Activated CD4-positive, alpha-beta T cell treated with anti-CD3 and anti-CD28 coated beads, Interleukin-2, amount 10 ng/mL, durations not matched to agents 7 days and 5 days (primary cell): ENCODE data around the gene UTP15. TPM values are rescaled to one million over a fixed set of nuclear protein-coding genes. Genes with fewer than 3 reads are reported as not detected.

Experiments used
- CTCF ChIA-PET: fragments of 350-600 bp; sonication (Branson Sonifier 250); formaldehyde crosslinking; loops from one replicate; lab custom pipeline; 2021; ENCODE audit warnings: antibody characterized with exemption; lab: Charles Lee
- POLR2A ChIA-PET: fragments of 350-600 bp; sonication (Branson Sonifier 250); formaldehyde crosslinking; loops from one replicate; lab custom pipeline; 2021; ENCODE audit warnings: antibody characterized with exemption; lab: Charles Lee
- DNase-seq: peaks from one replicate; pipeline ENCODE4 v3.0.0-alpha.2; 2020
- H3K27ac Mint-ChIP-seq: one replicate; pipeline ENCODE4 v1.8.0; 2021; ENCODE audit warnings: mild to moderate bottlenecking, moderate library complexity, mixed read lengths
- H3K27me3 Mint-ChIP-seq: one replicate; pipeline ENCODE4 v1.8.0; 2021; ENCODE audit warnings: mixed read lengths
- H3K36me3 Mint-ChIP-seq: one replicate; pipeline ENCODE4 v1.8.0; 2021; ENCODE audit warnings: low read depth, mixed read lengths
- H3K4me1 Mint-ChIP-seq: one replicate; pipeline ENCODE4 v1.8.0; 2021; ENCODE audit warnings: mixed read lengths
- H3K4me3 Mint-ChIP-seq: one replicate; pipeline ENCODE4 v1.8.0; 2021; ENCODE audit warnings: mild to moderate bottlenecking, moderate library complexity, mixed read lengths
- H3K9me3 Mint-ChIP-seq: one replicate; pipeline ENCODE4 v1.8.0; 2021; ENCODE audit warnings: mixed read lengths
- total RNA-seq, 2 experiments: library from RNA; stranded (reverse); gene quantifications; one replicate each; pipeline ENCODE4 v1.2.3, GENCODE V29; 2021

UTP15 gene
- total RNA-seq, 2 experiments from 2014 or later: 21.2 to 23.7 TPM

DNA sequence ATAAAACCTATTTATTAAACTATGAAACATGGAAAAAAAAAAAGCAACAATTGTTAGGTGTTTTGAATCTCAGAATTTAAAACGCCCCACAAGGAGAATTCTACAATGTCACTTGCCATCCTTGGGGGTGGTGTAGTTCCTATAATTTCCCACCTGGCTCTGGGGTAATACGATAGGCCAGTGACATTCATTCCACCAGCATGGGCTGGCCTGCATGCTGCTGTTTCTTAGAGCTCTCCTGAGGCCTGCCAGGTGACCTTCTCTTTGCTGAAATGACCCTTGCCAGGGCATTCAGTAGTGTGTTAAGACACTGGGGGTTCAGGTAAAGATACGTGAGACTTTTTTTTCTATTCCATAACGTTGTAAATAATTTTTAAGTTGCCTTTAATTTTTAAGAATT, 50.4 kb downstream of the UTP15 start:
- no peaks in the 10 kb centered on the region for H3K4me1 Mint-ChIP-seq
- DNase-seq: no peak
- H3K27me3 Mint-ChIP-seq: peaks cover 24% of the 10 kb centered on the region
- ChIA-PET CTCF (no interaction called here), POLR2A (no interaction called here)
- no peaks in the 10 kb centered on the region for H3K36me3 Mint-ChIP-seq
- H3K27ac Mint-ChIP-seq: no peak overlapping the region
- no peaks in the 10 kb centered on the region for H3K9me3 Mint-ChIP-seq
- no peak overlapping the region for H3K4me3 Mint-ChIP-seq

DNA sequence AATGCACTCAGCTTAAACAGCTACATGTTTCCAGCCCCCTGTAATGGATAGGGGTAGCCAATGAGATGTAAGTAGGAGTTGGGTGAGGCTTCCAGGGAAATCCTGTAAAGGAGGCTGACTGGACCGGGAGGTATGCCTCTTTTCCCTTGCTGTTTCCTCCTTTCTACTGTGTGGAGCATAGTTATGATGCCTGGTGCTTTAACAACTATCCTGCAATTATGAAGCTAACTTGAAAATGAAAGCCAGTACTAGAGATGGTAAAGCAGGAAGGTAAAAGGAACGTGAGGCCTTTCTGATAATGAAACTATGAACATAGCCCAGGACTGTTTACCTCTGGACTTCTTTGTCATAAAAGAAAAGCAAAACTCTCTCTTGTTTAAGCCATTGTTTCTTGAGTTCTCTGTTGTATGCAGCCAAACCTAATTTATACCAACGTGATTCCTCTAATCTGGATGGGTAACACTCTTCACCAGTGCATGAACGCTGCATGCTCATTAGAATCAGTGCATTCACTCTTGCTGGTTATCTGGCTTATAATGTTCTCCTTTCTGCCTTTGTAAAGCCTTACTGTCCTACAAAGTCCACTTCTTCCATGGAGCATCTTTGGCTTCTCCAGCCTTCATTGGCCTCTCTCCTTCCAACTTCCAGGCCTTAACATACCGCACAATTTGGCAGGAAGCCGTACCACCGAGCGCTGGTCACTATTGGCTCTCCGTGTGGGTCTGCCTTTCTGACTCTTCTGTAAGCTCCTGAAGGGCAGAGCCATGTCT, 52.2 kb downstream of the UTP15 start:
- no peak for DNase-seq
- Mint-ChIP-seq H3K4me1 (no peaks in the 10 kb centered on the region), H3K27ac (no peak overlapping the region), H3K9me3 (no peaks in the 10 kb centered on the region), H3K4me3 (no peak overlapping the region), H3K36me3 (no peaks in the 10 kb centered on the region), H3K27me3 (peaks cover 27% of the 10 kb centered on the region)
- POLR2A ChIA-PET: no interaction called here
- CTCF ChIA-PET: interaction anchor here (0.5 kb wide), 1 partner anchor 31 kb away, joined by 3 read pairs; no protein-coding TSS in a partner anchor

DNA sequence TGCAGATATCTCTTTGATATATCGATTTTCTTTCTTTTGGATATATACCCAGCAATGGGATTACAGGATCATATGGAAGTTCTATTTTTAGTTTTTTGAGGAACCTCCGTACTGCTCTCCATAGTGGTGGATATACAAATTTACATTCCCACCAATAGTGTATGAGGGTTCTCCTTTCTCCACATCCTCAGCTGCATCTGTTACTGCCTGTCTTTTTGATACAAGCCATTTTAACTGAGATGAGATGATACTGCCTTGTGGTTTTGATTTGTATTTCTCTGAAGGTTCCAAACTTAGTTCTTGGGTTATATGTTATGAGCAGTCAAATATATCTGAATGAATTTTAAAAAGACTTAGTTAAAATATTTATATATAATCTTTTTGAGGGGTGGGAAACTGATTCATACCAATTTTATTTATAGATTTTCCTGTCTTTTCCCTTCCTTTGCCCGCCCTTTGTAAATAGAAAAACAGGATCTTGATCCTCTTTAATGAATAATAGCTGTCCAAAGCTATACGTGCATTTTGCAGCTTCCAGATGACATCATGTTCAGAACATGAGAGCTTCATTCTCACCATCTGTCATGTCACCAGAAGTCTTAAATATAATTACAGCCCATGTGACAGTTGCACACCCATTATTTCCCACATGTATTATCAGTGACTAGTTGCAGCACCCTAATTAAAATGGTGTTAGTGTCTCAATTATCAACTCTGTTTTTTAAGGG, 54.2 kb downstream of the UTP15 start:
- H3K36me3 Mint-ChIP-seq: no peaks in the 10 kb centered on the region
- POLR2A ChIA-PET: no interaction called here
- H3K27ac Mint-ChIP-seq: no peak overlapping the region
- no peaks in the 10 kb centered on the region for H3K4me1 Mint-ChIP-seq
- CTCF ChIA-PET: interaction anchor here (0.6 to 1.0 kb wide), 2 partner anchors 14 to 111 kb away, joined by 3 read pairs; no protein-coding TSS in a partner anchor
- H3K27me3 Mint-ChIP-seq: peaks cover 38% of the 10 kb centered on the region
- DNase-seq: no peak
- no peaks in the 10 kb centered on the region for H3K9me3 Mint-ChIP-seq
- no peak overlapping the region for H3K4me3 Mint-ChIP-seq

DNA sequence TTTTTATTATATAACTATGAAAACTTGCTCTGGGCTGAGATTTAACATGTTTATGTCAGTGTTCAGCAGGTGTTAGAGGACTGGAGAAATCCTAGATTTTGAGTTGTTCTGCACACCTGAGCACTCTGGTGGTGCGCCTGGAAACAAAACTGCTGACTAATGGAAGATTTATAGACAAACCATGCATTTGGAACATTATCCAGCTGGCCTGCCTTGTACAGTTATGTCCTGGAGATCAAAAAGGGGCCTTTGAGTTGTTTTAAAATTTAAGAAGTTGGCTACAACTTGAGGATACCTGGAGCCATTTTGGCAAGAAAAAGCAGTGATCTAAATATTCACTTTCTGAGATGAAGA, 54.8 kb downstream of the UTP15 start:
- DNase-seq: no peak
- no peaks in the 10 kb centered on the region for H3K9me3 Mint-ChIP-seq
- H3K4me1 Mint-ChIP-seq: peaks cover 1% of the 10 kb centered on the region
- peaks cover 42% of the 10 kb centered on the region for H3K27me3 Mint-ChIP-seq
- no peak overlapping the region for H3K27ac Mint-ChIP-seq
- H3K36me3 Mint-ChIP-seq: no peaks in the 10 kb centered on the region
- no peak overlapping the region for H3K4me3 Mint-ChIP-seq
- CTCF ChIA-PET: interaction anchor here (0.6 kb wide), 1 partner anchor 110 kb away, joined by 3 read pairs; no protein-coding TSS in a partner anchor
- POLR2A ChIA-PET: no interaction called here

DNA sequence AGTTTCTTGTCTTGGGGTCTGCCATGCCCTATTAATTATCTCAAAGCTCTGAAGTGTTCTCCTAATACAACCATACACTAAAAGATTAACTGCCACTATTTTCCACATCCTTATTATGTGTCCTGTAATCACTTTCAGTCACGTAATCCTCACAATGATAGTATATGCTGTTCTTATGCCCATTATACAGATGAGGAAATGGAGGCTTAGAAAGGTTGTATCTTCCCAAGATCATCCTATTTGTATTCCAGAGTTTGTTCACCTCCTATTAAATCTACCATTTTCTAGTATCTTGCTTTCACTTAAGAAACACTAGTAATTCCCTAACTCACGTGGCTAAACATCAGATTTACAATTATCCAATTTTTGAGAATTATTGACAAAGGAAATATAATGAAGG, 57.5 kb downstream of the UTP15 start:
- Mint-ChIP-seq H3K27ac (no peak overlapping the region), H3K4me3 (no peak overlapping the region), H3K27me3 (peaks cover 61% of the 10 kb centered on the region), H3K9me3 (no peaks in the 10 kb centered on the region), H3K4me1 (peaks cover 3% of the 10 kb centered on the region), H3K36me3 (no peaks in the 10 kb centered on the region)
- CTCF ChIA-PET: no interaction called here
- no peak for DNase-seq
- POLR2A ChIA-PET: no interaction called here

DNA sequence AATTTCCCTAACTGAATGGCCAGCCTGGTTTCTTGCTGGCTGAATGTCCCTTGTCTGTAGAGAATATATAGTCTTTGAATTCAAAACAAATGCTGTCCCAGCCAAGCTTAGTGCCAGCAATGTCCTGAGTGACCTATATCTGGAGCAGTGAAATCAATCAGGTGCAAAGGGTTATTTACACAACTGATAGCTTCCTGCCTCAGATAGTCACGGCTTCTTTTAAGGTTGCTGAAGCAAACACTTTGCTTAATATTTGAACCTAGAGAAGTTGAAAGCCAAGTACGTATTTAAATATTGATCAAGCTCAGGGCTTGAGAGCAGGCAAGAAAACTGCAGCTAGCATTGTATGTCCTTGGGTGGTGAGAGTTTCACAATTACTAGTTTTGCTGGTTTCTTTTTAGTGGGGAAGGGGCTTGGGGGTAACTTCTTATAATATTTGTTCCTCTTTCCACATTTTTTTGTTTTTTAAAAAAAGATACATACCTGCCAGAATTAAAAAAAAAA, 58.4 kb downstream of the UTP15 start:
- ChIA-PET CTCF (no interaction called here), POLR2A (no interaction called here)
- H3K27ac Mint-ChIP-seq: no peak overlapping the region
- peaks cover 3% of the 10 kb centered on the region for H3K4me1 Mint-ChIP-seq
- no peaks in the 10 kb centered on the region for H3K36me3 Mint-ChIP-seq
- H3K27me3 Mint-ChIP-seq: peaks cover 69% of the 10 kb centered on the region
- no peak overlapping the region for H3K4me3 Mint-ChIP-seq
- H3K9me3 Mint-ChIP-seq: no peaks in the 10 kb centered on the region
- no peak for DNase-seq

DNA sequence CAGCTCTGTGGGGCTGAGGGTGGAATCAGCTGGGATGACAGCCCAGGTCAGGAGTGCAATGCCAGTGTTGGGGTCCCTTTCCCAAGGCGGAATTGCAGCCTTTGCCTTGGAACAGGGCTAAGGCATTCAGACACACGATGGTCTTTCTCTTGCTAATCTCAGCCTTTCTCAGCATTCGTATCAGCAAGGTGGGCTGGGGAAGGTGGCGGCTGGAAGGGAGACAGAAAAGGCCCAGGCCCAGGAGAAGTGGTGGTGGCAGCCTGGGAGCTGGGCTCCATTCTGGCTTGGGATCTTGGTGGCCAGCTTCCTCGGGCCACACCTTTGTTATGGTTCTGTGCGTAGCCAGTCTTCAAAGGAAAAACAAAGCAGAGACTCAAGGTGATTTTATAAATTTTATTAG, 59.3 kb downstream of the UTP15 start:
- POLR2A ChIA-PET: no interaction called here
- Mint-ChIP-seq H3K9me3 (no peaks in the 10 kb centered on the region), H3K27me3 (peaks cover 66% of the 10 kb centered on the region), H3K36me3 (no peaks in the 10 kb centered on the region), H3K4me1 (peaks cover 3% of the 10 kb centered on the region), H3K27ac (no peak overlapping the region), H3K4me3 (no peak overlapping the region)
- CTCF ChIA-PET: no interaction called here
- DNase-seq: no peak

DNA sequence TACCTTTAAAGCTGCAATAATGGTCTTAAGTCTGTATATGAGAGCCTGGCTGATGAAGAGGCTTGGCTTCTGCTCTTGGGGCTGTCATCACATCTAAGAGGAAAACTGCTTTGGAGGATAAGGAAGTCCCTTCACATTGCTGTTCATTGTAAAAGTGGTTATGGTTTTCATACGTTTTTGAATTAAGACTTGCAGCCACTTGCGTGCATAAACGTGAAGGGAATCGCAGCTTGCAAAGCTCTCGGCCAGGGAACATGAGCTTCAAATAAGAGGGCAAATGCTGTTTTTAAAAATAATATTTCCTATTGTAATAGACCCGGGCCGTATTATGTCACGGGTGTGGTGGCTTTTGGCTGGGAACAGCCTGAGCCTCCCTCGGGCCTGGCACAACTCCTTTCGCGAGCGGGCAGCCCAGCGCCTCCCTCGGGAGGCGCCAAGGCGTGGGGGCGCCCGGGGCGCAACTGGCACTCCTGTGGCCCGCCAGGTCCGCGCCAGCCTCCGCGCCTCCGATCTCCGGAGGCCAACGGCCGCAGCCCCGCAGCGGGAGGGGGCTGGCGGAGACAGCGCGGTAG, 59.9 kb downstream of the UTP15 start:
- H3K4me3 Mint-ChIP-seq: peak overlapping the region; percentile 49
- DNase-seq: no peak
- no peaks in the 10 kb centered on the region for H3K9me3 Mint-ChIP-seq
- ChIA-PET POLR2A (no interaction called here), CTCF (no interaction called here)
- no peaks in the 10 kb centered on the region for H3K36me3 Mint-ChIP-seq
- H3K4me1 Mint-ChIP-seq: peaks cover 3% of the 10 kb centered on the region
- H3K27ac Mint-ChIP-seq: no peak overlapping the region
- H3K27me3 Mint-ChIP-seq: peaks cover 65% of the 10 kb centered on the region

DNA sequence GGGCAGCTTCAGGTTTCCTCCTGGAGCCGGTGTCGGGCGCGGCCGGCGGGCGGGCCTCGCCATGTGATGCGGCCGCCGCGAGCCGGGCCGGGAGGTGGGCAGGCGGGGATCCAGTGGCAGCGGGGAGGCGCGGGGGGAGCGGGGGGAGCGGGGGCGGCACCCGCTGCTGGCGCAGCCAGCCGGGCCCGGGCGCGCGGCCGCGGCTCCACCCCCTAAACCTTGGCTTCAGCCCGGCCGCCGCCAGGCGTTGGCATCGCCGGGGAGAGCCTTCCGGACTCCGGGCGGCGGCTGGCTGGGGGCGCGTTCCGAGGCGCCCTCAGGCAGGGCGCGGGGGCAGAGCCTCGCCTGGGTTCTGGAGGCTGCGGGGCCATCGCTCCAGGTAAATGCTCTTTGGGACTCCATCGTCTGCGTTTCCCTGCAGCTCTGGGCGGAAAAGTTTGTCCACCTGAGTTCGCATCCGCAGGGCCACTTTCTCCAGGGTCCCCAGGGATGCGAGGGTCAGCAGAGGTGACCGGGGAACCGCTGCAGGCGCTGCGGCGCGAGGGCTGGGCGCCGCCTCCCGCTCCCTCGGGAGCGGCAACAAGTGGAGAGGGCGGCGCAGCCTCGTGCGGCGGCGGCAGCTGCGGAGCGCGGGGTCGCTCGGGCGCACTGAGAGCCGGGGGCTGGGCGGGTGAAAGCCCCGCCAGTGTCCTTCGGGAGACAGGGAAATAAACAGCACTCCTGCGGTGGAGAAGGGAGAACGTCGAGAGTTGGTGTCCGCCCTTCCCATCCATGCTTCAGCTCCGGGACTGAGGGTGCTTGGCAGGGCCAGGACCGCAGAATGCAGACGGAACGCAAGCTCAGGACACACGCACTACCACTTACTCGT, 60.6 kb downstream of the UTP15 start, which contains the start of gene ARHGEF28:
ARHGEF28 (plus strand) TSS at position 253 of the 868 bp plus-strand sequence. CDS start 58,656 bp downstream, outside the sequence.
- DNase-seq: peak; percentile 13
- H3K27ac Mint-ChIP-seq: no peak within 1 kb of the TSS
- ChIA-PET POLR2A (no interaction called here), CTCF (no interaction called here)
- H3K4me1 Mint-ChIP-seq: peaks cover 3% of the 10 kb centered on the region
- peak within 1 kb of the TSS; percentile 49 for H3K4me3 Mint-ChIP-seq
- peaks cover 66% of the 10 kb centered on the region for H3K27me3 Mint-ChIP-seq
- no peaks in the 10 kb centered on the region for H3K36me3 Mint-ChIP-seq
- H3K9me3 Mint-ChIP-seq: no peaks in the 10 kb centered on the region

DNA sequence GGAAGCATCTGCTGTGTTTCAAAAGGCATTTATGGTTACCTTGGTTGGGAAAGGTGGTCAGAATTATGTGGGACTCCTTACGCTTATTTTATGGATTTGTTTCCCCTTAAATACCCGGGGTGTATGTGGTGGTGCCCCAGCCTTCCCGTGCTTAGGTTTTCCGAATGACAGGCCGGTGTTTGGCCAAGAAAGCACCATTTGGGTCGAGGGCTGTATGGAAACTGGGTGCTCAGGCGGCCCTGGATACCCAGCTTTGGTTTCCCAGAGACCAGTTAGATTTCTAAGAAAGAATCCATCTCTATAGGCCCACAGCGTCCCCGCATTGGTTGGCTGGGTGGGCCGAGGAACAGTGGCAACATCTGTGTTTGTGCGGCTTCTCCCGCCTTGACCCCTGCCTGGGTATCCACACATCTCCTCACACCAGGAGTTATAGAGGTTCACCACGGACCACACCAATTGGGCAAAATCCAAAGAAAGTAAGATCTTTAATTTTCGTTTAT, 61.3 kb downstream of the UTP15 start:
- no peak for DNase-seq
- Mint-ChIP-seq H3K4me1 (peaks cover 3% of the 10 kb centered on the region), H3K36me3 (no peaks in the 10 kb centered on the region), H3K4me3 (peak overlapping the region; percentile 10), H3K27ac (no peak overlapping the region), H3K9me3 (no peaks in the 10 kb centered on the region), H3K27me3 (peaks cover 68% of the 10 kb centered on the region)
- POLR2A ChIA-PET: no interaction called here
- CTCF ChIA-PET: no interaction called here

DNA sequence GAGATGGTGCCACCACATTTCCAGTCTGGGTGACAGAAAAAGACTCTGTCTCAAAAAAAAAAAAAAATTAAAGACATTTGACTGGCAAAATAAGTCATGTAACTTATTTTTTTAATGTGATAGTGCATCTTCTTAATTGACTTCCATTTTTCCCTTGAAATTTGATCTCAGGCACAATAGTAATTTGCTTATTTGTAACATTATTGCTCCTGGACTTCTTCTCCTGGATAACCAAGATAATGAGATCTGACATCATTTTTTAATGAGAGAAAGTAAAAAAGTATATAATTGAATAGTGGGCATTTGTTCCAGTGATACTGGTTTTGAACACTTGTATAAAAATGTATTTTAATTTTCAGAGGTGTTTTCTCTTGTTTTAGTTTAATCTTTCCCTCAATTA, 63.9 kb downstream of the UTP15 start:
- Mint-ChIP-seq H3K4me1 (peaks cover 3% of the 10 kb centered on the region), H3K27me3 (peaks cover 59% of the 10 kb centered on the region), H3K36me3 (no peaks in the 10 kb centered on the region), H3K27ac (no peak overlapping the region), H3K9me3 (no peaks in the 10 kb centered on the region), H3K4me3 (no peak overlapping the region)
- no peak for DNase-seq
- ChIA-PET POLR2A (no interaction called here), CTCF (no interaction called here)

DNA sequence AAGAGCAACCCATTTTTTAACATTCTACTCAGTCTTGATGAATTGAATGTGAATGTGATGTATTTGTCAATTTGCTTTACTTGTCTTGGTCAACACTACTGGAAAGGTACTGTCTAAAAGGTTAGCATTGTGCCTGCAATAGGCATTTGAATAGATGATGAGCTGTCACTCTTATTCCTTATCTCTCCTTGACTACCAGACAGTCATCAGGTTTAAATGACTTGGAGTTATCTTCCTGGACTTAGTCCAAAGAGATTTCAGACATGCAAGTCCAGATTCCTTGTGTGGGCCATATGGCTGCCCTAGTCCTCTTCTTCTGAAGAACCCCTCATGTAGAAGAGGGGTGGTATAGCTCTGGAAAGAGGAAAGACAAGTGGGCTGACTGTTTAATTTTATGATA, 65.2 kb downstream of the UTP15 start:
- H3K27me3 Mint-ChIP-seq: peaks cover 51% of the 10 kb centered on the region
- POLR2A ChIA-PET: no interaction called here
- no peak for DNase-seq
- CTCF ChIA-PET: no interaction called here
- no peaks in the 10 kb centered on the region for H3K9me3 Mint-ChIP-seq
- no peaks in the 10 kb centered on the region for H3K36me3 Mint-ChIP-seq
- H3K4me1 Mint-ChIP-seq: no peaks in the 10 kb centered on the region
- H3K4me3 Mint-ChIP-seq: no peak overlapping the region
- no peak overlapping the region for H3K27ac Mint-ChIP-seq
